Transverse colon (tissue), 3 donors: ENCODE measurements around the gene C1QC.

Experiments used
- CTCF ChIP-seq, 5 experiments: fragments of 200-600 bp in 3 of 5; fragments of 450-650 bp in 2 of 5; sonication (generic) in 3 of 5; IDR thresholded peaks; 1 replicate in 2 of 5; 2 replicates in 3 of 5; pipeline ENCODE4 v1.5.1; 2016 to 2017; ENCODE audit warnings: antibody characterized with exemption in 5 of 5, inconsistent platforms in 3 of 5, mild to moderate bottlenecking in 2 of 5, moderate library complexity in 1 of 5
- EP300 ChIP-seq: sonication (generic); formaldehyde crosslinking; IDR thresholded peaks from one replicate; pipeline ENCODE4 v1.6.1; 2017; ENCODE audit warnings: antibody characterized with exemption, low read depth
- POLR2A ChIP-seq: fragments of 450-650 bp; IDR thresholded peaks from one replicate; pipeline ENCODE4 v1.6.1; 2016; ENCODE audit warnings: antibody characterized with exemption, mild to moderate bottlenecking, moderate library complexity

GRCh38 chr1:22636927-22637326, 6.5 kb upstream of the C1QC start:
- no peak for TF ChIP-seq CTCF (IDR thresholded peaks at IDR 0.05)
- TF ChIP-seq POLR2A: no peak
- no peak for TF ChIP-seq EP300
